Activated CD4-positive, alpha-beta T cell treated with anti-CD3 and anti-CD28 coated beads, Interleukin-2, amount 50 U/mL, for 24 hours (primary cell): ENCODE measurements around the gene ARID3C.

Source experiments
- DNase-seq, 2 donors: peaks; one replicate each; pipeline ENCODE4 v3.0.0-alpha.2; 2020; ENCODE audit warnings: low read depth in 1 of 2, low spot score in 1 of 2

The ARID3C gene, protein sequence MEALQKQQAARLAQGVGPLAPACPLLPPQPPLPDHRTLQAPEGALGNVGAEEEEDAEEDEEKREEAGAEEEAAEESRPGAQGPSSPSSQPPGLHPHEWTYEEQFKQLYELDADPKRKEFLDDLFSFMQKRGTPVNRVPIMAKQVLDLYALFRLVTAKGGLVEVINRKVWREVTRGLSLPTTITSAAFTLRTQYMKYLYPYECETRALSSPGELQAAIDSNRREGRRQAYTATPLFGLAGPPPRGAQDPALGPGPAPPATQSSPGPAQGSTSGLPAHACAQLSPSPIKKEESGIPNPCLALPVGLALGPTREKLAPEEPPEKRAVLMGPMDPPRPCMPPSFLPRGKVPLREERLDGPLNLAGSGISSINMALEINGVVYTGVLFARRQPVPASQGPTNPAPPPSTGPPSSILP

DNA sequence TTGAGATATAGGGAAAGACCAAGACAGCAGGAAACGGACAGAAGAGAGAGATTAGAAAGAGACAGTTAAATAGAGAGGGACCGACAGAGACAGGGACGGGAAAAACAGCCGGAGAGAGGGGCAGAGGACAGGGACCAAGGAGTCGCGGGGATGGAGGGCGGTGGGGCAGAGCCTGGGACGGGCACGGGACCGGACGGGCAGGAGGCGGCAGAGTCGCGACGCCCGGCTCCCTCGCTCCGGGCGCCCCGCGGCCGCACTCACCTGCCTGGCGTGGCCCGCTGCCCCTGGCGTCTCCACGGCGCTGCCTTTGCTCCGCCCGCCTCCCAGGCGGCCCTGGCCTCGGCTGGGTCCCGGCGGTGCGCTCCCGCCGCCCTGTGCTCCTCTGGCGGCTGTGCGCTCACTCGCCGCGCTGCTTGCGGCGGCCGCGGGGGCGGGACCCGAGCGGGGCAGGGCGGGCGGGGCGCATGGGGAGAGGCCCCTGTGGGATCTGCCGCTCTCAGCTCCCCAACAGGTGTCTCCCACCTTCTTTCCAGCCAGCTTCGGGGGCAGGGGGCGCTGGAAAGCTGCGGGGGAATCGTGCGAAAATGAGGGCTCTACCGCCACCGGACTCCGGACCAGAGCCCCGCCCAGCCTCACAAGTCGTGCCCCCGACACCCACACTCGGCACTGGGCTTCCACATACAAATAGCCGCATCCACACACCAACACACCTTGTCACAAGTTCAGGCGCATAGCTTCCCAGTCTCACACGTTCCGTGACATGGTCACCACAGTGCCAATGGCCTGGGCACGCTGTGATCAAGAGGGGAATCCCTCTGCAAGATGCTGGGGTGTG lies at the start of gene ARID3C:
TSS of gene ARID3C (minus strand) at position 411 of the 835 bp plus-strand sequence. CDS start 1,052 bp downstream, outside the sequence.
- DNase-seq: no peak

DNA sequence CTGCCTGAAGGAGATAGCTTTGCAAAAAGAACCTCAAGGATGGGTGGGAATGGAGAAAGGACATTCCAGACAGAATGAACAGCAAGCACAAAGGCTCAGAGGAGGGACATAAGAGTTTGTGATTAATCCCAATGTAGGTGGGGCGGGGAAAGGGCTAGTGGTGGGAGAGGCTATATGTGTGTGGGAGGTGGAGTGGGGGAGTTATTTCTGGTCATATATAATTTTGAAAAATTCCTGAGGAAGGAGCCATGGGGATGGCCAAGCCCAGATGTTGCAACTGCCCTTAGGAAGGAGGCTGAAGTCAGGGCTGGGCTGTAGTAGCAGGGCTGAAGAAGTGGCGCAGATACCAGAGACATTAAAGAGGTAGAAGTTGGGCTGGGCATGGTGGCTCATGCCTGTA lies 47.0 kb upstream of the ARID3C start:
- no peak for DNase-seq

DNA sequence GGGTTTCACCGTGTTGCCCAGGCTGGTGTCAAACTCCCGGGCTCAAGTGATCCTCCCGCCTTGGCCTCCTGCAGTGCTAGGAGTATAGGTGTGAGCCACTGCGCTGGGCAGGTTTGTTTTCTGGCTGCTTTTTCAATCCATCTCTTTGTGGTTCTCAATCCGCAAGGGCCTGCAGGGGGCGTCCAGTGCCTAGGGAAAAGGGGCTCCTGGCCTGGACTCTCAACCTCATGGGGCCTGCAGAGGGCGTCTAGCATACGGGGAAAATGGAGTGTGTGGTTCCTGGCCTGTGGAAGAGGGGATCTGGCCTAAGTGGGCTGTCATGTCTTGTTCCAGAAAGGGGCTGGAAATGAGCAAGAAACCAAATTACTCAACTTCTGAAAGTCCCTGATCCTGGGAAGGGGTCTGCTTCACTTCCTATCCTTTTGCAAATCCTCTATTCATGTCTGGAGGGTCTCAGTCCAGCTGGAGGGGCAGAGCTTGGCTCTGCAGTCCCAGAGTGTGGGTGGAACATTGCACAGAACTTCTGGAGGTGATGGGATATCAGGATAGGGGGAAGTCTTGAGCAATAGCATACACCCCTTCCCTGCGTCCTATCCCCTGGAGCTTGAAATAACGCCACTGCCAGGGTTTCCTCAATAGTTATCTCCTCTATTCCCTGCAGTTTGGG lies 46.3 kb upstream of the ARID3C start:
- peak; percentile 16 to 47 for DNase-seq

DNA sequence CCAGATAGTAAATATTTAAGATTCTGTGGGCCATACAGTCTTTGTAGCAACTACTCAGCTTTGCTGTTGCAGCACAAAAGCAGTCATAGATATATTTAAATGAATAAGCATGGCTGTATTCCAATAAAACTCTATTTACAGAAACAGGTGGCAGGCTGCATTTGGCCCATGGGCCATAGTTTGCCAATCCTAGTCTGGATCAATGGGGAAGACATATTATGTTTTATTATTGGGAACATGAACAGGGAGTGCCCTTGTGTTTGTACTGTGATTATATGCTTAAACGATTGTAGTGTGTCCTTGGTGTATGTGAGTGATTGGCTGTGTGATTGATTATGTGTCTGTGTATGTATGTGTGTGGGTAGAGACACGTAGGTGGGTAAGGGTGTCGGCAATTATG lies 45.6 kb upstream of the ARID3C start:
- no peak for DNase-seq

DNA sequence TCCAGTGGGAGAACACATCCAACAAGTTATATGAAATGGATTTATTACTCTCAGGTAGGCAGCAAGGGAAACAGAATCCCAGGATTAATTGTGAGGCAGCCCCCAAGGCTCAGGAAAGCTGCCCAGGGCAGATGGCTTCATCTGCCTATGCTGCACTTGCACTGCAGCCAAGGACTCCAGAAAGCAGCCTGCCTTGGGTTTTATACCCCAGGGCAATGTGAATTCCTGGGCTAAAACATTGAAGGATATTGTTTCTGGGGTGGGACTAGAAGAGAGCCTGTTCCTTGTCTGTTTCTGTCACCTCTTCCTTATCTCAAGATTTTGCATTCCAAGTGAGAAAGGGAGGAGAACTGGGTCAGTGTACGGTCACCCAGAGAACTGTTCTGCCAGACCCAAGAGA lies 42.4 kb upstream of the ARID3C start:
- no peak for DNase-seq

DNA sequence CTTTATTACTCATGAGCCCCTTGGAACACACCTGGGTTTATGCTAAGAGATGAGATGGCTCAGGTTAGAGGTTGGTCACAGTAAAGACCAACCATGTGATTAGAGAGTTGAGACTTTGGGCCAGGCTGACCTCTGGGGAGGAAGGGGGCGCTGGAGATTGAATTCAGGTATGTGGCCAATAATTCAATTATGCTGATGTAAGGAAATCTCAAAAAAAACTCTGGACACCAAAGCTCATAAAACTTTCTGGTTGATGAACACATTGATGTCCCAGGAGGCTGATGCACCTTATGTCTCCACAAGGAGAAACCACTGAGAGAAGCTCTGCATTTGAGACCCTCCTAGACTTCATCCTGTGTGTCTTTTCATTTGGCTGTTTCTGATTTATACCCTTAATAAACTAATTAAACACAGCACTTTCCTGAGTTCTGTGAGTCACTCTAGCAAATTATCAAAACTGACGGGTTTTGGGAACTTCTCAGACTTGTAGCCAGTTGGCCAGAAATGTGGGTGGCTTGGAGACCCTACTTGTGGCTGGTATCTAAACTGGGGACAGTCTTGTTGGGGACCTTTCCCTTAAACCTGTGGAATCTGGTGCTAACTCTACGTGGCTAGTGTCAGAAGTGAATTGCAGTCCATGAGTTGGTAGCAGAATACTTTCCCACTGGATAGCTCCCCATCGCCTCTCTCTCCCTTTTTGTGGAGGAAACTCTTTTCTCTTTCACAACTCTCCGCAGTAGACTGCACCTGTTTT lies 41.1 kb upstream of the ARID3C start:
- DNase-seq: no peak

DNA sequence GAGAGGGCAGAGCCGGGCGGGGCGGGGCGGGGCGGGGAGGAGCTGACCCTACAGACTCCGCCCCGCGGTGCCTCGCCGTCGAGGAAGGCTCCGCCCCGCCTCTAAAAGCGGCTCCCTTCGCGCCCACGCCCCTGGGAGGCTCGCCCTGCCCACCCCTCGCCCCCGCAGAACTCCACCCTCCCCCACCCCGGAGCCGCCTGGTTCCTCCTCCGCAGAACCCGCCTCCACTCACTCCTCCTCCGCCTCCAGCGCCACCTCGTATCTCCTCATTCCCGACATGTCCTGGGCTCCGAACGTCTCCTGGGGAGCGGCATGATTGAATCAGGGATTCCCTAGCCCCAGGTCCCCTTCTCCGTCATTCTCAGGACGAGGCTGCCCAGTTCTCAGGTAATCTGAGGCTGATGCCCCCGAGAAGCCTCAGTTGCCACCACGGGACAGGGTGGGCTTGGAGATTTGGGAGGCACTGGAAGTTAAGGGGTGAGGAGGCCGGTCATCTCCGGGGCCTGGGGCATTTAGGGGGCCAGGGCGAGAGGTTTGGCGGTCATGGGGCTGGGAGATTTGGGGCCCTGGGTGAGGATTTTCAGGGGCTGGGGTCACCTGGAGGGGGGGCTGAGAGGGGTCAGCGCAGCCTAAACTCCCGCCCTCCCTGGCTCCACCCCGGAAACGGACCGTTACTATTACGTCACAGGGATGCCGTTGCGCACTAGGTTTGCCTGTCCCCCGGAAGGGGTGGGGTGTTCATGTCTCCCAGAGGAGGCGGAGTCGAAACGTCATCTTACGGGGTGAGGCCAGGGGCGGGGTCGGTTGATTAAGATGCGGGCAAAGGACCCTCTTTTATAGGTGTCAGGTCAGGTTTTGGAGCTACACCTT lies 36.8 kb upstream of the ARID3C start:
- DNase-seq: peak; percentile 60 to 78

DNA sequence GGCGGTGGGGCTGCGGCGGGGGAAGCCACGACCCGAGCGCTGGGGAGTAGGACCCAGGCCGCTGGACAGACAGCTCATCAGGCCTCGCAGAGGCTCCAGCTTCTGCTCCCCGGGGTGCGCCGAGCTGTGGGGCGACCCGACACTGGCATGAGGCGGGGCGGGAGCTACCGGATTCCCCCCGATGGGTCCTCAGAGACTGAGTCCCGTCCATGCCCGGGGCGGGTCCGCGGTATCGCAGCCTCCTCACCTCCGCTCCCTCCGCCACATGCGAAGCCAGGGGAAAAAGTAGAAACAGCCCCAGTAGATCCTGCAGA lies 36.2 kb upstream of the ARID3C start:
- DNase-seq: no peak

DNA sequence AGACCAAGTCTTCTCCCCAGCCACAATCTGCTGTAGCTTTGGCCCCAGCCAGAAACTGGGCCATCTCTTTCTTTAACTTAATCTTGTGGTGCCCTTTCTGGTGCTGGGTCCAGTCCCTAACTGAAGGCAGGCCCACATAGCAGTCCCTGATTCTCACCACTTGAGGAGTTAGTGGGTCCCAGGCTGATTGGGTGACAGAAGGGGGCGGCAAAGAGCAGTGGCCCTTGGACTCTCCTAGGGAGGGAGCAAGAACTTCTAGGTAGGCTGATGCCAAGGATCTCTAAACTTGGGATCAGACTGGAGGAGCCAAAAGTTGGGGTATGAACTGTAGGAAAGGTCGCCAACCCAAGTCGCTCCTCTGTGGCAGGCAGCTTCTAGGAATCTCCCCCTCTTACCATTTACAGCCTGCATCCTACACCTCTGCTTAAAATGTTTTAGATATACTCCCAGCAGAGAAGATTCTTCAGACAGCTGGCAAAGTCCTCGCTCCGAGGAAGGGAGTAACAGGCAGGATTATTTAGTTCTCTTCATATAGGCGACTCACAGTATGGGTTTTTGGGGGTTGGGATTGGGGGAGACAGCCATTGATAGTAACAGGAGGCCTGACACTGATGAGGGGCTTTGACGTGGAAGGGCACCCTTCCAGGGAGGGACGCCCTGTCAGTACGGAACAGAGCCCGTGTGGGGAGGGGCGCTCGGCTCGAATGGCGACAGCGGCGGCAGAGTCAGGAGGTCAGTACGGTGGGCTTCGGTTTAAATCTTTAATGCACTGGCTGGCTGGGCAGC lies 35.6 kb upstream of the ARID3C start:
- peak; percentile 12 to 54 for DNase-seq

DNA sequence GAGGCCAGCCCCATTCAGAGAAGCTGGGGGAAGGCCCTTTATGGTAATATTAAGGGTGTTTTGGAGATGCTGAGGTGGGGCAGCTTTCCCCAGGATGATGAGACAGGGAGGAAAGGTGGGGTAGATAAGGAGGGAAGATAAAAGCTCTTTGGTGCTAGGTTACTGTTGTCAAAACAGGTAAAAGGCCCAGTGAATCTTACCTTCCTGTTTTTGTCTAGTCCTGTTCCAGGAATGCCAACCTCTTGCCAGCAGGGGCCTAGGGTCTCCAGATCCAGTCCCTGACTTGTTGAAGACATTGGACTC lies 34.4 kb upstream of the ARID3C start:
- DNase-seq: no peak

DNA sequence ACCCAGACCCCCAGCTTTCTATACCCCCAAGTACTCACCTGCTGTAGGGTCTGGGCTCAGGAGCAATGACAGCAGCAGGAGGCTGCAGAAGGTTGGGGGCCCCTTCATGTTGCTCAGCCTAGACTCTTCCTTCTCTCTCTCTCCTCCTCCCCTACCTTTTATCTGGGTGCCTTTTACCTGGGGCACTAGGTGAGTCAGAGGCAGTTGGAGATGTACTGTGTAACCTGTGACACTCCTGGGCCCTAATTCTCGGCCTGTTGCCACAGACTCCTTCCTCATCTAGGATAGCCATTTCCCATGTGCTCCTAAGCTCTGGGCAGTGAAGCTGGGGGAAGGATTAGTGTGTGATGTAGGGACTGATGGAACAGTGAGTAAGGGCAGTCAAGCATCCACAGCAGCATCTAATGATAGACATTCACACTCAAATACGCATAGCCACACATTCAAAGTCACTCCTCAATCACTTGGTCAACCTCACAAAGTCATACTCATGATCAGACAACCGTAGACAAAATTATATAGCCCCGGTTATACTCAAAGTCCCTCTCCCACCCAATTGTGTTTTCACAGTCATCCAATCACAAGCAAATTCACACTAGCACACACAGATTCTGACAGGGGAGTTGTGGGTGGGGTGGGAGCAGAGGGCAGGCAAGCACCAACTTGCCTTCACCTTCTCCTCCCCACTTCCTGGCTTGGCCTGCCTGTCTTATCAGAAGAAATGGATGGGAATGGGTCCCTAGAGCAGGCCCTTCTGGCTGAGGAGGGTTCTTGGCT lies 33.8 kb upstream of the ARID3C start, which contains the start of gene CCL27:
TSS of gene CCL27 (minus strand) at position 132 of the 777 bp plus-strand sequence. CDS start at position 108, 24 bp downstream.
- no peak for DNase-seq

DNA sequence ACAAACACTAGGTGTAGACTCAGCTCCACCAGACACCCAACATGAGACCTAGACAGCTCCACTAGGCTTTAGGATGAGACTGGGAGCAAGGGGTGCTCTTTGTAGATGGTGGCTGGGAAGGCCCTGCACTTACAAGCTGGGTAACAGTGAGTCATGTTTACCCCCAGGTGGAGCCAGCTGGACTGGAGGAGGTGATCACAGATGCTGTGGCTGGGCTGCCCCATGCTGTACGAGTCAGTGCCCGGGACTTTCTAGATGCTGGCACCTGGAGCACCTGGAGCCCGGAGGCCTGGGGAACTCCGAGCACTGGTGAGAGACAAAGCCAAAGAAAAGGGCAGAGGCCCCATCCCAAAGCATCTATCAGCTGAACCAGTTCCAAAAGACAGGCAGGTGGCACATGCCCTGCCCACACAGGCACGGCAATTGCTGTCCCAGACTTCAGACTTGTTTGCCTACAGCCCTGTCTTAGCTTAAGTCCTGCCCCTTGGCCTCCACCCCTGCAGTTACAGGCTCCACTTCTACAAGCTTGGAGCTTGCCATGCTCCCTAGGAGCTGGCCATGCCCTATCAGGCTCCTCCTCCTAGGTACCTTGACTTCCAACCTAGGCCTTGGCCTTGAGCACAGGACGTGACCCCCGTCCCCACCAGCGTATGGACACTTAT lies 30.9 kb upstream of the ARID3C start:
- DNase-seq: no peak

DNA sequence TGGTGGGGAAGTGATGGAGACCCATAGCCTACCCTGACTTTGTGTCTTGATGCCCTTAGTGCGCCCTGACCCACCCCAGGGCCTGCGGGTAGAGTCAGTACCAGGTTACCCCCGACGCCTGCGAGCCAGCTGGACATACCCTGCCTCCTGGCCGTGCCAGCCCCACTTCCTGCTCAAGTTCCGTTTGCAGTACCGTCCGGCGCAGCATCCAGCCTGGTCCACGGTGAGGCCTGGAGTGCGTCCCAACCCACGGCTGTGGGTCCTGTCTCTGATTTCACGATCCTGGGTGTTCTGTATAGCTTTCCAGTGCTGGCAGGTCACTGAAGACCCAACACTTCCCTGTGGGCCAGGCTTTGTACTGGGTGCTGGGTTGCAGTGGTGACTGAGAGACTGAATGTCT lies 29.6 kb upstream of the ARID3C start:
- DNase-seq: no peak

DNA sequence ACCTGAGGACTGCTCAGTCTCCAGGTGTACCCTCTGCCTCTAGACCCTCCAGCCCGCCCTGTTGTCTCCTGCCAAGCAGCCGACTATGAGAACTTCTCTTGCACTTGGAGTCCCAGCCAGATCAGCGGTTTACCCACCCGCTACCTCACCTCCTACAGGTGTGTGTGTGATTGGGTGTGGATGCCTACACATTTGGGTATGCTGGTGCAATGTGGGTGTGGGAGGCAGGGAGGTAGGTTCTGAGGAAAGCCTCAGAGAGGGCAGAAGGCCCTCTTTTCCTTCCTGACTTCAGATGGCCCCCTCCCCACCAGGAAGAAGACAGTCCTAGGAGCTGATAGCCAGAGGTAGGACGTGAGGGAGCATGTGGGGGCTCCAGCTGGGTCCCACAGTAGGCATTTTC lies 28.1 kb upstream of the ARID3C start:
- DNase-seq: no peak

DNA sequence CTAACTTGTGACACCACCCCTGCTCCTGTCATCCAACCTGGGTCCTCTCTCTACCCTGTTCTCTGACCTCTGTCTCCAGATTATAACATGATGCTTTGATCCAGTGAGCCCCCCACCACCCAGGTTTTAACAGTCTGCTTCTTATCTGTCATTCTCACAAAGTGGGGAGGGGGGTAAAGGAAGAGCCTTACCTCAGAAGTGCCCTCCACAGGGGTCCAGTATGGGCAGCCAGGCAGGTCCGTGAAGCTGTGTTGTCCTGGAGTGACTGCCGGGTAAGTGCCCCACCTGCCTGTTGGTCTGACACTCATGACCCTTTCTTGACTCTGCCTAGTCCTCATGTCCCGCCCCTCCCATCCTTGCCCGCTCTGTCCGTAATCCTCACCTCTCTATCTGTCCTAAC lies 26.5 kb upstream of the ARID3C start:
- DNase-seq: no peak

DNA sequence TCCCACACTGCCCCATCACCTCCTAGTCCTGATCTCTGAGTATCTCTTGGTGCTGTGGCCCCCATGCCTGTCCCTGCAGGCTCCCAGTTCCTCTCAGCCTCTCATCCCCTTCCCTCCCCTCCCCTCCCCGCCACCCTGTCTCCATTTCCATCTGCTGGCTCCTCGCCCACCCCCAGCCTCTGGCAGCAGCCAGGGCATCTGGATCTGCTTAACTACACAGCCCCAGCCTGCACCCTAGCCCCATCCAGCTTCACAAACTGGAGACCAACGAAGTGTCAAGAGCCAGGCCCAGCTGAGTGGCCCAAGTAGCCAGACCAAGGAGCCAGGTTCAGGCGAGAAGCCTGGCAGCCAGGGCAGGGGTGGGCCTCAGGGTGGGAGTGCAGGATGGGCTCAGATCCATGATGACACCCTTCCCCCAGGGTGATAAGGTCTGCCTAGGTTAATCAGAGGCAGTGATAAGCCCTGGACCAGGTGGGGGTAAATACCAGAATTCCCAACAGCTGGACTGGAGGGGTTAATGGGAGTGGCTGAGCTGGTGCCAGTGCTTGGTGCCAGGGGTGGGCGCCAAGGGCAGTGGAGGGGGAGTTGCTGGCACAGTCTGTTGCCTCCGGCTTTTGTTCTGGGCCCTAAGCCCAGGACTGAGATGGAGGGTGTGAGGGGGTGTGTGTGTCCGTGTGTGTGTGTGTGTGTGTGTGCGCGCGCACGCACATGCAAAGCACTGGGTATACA lies 25.6 kb upstream of the ARID3C start:
- DNase-seq: no peak
